ENCODE results near the gene POLR3C.

DNA sequence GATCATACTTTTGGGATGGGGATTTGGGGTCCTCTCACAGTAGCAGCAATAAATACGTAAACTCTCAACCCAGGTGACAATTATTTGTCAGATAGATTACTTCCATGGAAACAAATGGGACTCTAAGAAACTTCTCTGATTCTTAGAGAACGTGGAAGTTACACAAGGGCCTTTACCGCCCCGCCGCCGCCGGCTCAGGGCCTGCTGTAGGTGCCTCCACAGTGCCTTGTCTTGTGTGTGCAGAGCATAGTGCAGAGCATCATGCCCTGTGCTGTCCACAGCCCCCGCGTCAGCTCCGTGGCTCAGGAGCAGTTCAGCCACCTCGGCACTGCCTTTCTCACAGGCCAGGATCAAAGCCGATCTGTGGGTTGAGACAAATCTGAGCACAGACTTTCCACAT lies 50.6 kb downstream of the POLR3C start:
- TF ChIP-seq CTCF (conservative IDR thresholded peaks at IDR 0.05 in 1 of 2, IDR thresholded peaks at IDR 0.05 in 1 of 2; ENCODE audit: low read depth in 1 of 2, low read length in 2 of 2) (no peak), EZH2 (IDR thresholded peaks at IDR 0.05; ENCODE audit: low read length, missing control alignments) (no peak)

All from fibroblast of lung (primary cell).